H1 (cell line): Measurements from ENCODE around the gene UBTD1. TPM values are rescaled to one million over a fixed set of nuclear protein-coding genes. Genes with fewer than 3 reads are reported as not detected.

Experiments used
- SAP30 ChIP-seq: fragments of 300-600 bp; sonication (generic); IDR thresholded peaks from 2 replicates; pipeline ENCODE4 v1.7.1; 2012; ENCODE audit warnings: low read length, moderate library complexity, mild to moderate bottlenecking, inconsistent platforms; ENCODE audit not compliant: insufficient read depth, insufficient replicate concordance
- polyA plus RNA-seq, 7 experiments: library from polyadenylated mRNA; depleted of rRNA in 3 of 7; stranded (reverse) in 5 of 7; unstranded in 2 of 7; fragments of >200 nt in 5 of 7; fragments of 200-250 nt in 2 of 7; gene quantifications; 1 replicate in 5 of 7; 2 replicates in 1 of 7; 4 replicates in 1 of 7; pipeline versions ENCODE4 v1.2.1 to v1.2.3, GENCODE V29; 2011 to 2013; ENCODE audit warnings: missing spikeins in 2 of 7, mixed read lengths in 2 of 7
- total RNA-seq: library from RNA; stranded (reverse); fragmentation: NEBNext Ultra II Directional; extraction: Animal tissue kit (Norgen Biotek cat#: 25700); gene quantifications from 2 replicates; pipeline ENCODE4 v1.2.1, GENCODE V29; 2021

The UBTD1 gene
- total and polyA plus RNA-seq, 2 of the 8 experiments (the other 6 are each of a cell fraction or from before 2014, with no cell fraction given): 22.3 to 36.2 TPM

GRCh38 chr10:97503406-97503805 lies 4.7 kb downstream of the UBTD1 start (continued):
- TF ChIP-seq SAP30: no peak
